B cell (primary cell): ENCODE measurements around the gene PTPN1. TPM values are rescaled to one million over a fixed set of nuclear protein-coding genes. Genes with fewer than 3 reads are reported as not detected.

Experiments
- ATAC-seq: fragments of 200-7000 bp; cut with Tn5 transposase; one replicate; pipeline ENCODE4 v1.10.0; 2021; ENCODE audit warnings: low read depth, mild to moderate bottlenecking, moderate number of reproducible peaks, moderate library complexity
- CTCF ChIA-PET: fragments of 350-600 bp; sonication (Branson Sonifier 250); formaldehyde crosslinking; loops from one replicate; lab custom pipeline; 2021; ENCODE audit warnings: antibody characterized with exemption, inconsistent platforms; lab: Charles Lee
- POLR2A ChIA-PET: fragments of 350-600 bp; sonication (Branson Sonifier 250); formaldehyde crosslinking; loops from one replicate; lab custom pipeline; 2021; ENCODE audit warnings: antibody characterized with exemption; lab: Charles Lee
- DNase-seq: peaks from one replicate; pipeline ENCODE4 v3.0.0; 2013
- H2AFZ ChIP-seq: 2 replicates; pipeline ENCODE4 v1.6.1; 2012; ENCODE audit warnings: mild to moderate bottlenecking, low read depth, low read length; ENCODE audit not compliant: insufficient read depth, poor library complexity, severe bottlenecking
- H3K27ac ChIP-seq, 2 donors: 1 replicate in 1 of 2; 2 replicates in 1 of 2; pipeline ENCODE4 v1.5.1; 2012 to 2013; ENCODE audit warnings: low read length in 2 of 2, mild to moderate bottlenecking in 2 of 2, moderate library complexity in 1 of 2
- H3K27me3 ChIP-seq, 4 experiments: fragments of 200-600 bp in 1 of 4; sonication (generic) in 1 of 4; replicated peaks in 1 of 4; 1 replicate in 2 of 4; 2 replicates in 2 of 4; pipeline versions ENCODE4 v1.6.1 to v1.7.0; 2013 to 2016; ENCODE audit warnings: low read length in 3 of 4, mild to moderate bottlenecking in 2 of 4, mixed read lengths in 1 of 4, moderate library complexity in 1 of 4; ENCODE audit not compliant: insufficient read depth in 4 of 4, control insufficient read depth in 3 of 4; ENCODE audit errors: control extremely low read depth in 1 of 4
- H3K36me3 ChIP-seq, 2 experiments: replicated peaks in 1 of 2; 1 replicate in 1 of 2; 2 replicates in 1 of 2; pipeline versions ENCODE4 v1.6.1 to v1.7.1; 2013; ENCODE audit warnings: low read length in 1 of 2; ENCODE audit not compliant: insufficient read depth in 2 of 2, control insufficient read depth in 1 of 2; ENCODE audit errors: control extremely low read depth in 1 of 2, extremely low read depth in 1 of 2
- H3K4me1 ChIP-seq, 2 donors: fragments of 200-600 bp in 1 of 2; sonication (generic) in 1 of 2; 1 replicate in 1 of 2; 2 replicates in 1 of 2; pipeline versions ENCODE4 v1.5.1 to v1.6.1; 2013 to 2017; ENCODE audit warnings: low read length in 2 of 2; ENCODE audit not compliant: control insufficient read depth in 2 of 2, insufficient read depth in 2 of 2
- H3K4me2 ChIP-seq: replicated peaks from 2 replicates; pipeline ENCODE3; 2012; ENCODE audit warnings: mild to moderate bottlenecking, low read depth, low read length; ENCODE audit not compliant: poor library complexity, severe bottlenecking
- H3K4me3 ChIP-seq, 5 experiments: fragments of 200-600 bp in 1 of 5; sonication (generic) in 1 of 5; 1 replicate in 3 of 5; 2 replicates in 2 of 5; pipeline versions ENCODE4 v1.5.1 to v1.7.0; 2011 to 2016; ENCODE audit warnings: low read length in 4 of 5, mild to moderate bottlenecking in 4 of 5, low read depth in 2 of 5, control low read depth in 1 of 5, moderate library complexity in 1 of 5; ENCODE audit not compliant: insufficient read depth in 1 of 5; ENCODE audit errors: control extremely low read depth in 1 of 5, extremely low read depth in 1 of 5
- H3K79me2 ChIP-seq: fragments of 200-600 bp; sonication (generic); one replicate; pipeline ENCODE4 v1.6.0; 2016; ENCODE audit warnings: low read length; ENCODE audit not compliant: control insufficient read depth, insufficient read depth
- H3K9ac ChIP-seq: fragments of 200-600 bp; sonication (generic); 2 replicates; pipeline ENCODE4 v1.6.1; 2017; ENCODE audit warnings: mild to moderate bottlenecking, low read length, moderate library complexity
- H3K9me3 ChIP-seq, 3 donors: one replicate each; pipeline versions ENCODE4 v1.6.1 to v1.7.1; 2013; ENCODE audit warnings: low read length in 2 of 3; ENCODE audit not compliant: control insufficient read depth in 2 of 3, insufficient read depth in 1 of 3; ENCODE audit errors: control extremely low read depth in 1 of 3
- H4K20me1 ChIP-seq: 2 replicates; pipeline ENCODE4 v1.6.0; 2012; ENCODE audit warnings: mild to moderate bottlenecking, low read length; ENCODE audit not compliant: insufficient read depth, control insufficient read depth, poor library complexity, severe bottlenecking
- H3K27ac Mint-ChIP-seq: one replicate; pipeline ENCODE4 v1.8.0; 2021; ENCODE audit warnings: mixed read lengths
- H3K27me3 Mint-ChIP-seq: one replicate; pipeline ENCODE4 v1.8.0; 2021; ENCODE audit warnings: mixed read lengths
- H3K4me1 Mint-ChIP-seq: one replicate; pipeline ENCODE4 v1.8.0; 2021; ENCODE audit warnings: mixed read lengths
- H3K4me3 Mint-ChIP-seq: one replicate; pipeline ENCODE4 v1.8.0; 2021; ENCODE audit warnings: mixed read lengths
- H3K9me3 Mint-ChIP-seq: one replicate; pipeline ENCODE4 v1.8.0; 2022; ENCODE audit warnings: mixed read lengths; ENCODE audit not compliant: insufficient read depth
- CTCF ChIP-seq: fragments of 200-600 bp; IDR thresholded peaks from one replicate; pipeline ENCODE4 v1.8.0; 2022; ENCODE audit warnings: antibody characterized with exemption, mild to moderate bottlenecking
- EZH2 ChIP-seq: IDR thresholded peaks from 2 replicates; pipeline ENCODE4 v1.6.1; 2012; ENCODE audit warnings: borderline replicate concordance, low read depth, mild to moderate bottlenecking, moderate library complexity, low read length; ENCODE audit not compliant: insufficient read depth, poor library complexity, severe bottlenecking
- WGBS: methylation state at CpG from one replicate; pipeline ENCODE4 v1.1.5; 2013; ENCODE audit warnings: missing lambda C conversion rate; ENCODE audit not compliant: insufficient coverage; 5-methylcytosine and 5-hydroxymethylcytosine counted together
- intact Hi-C: fragments of 100-400 bp; cut with micrococcal nuclease; formaldehyde crosslinking; loops from one replicate; pipeline ENCODE4 v1.10.0; 2022
- polyA plus RNA-seq: library from polyadenylated mRNA; depleted of rRNA; stranded (reverse); fragments of >200 nt; gene quantifications from 2 replicates; pipeline ENCODE4 v1.2.3, GENCODE V29; 2012
- total RNA-seq, 2 donors: library from RNA; stranded (reverse); fragments of 120-200 nt in 1 of 2; gene quantifications; 1 replicate in 1 of 2; 2 replicates in 1 of 2; pipeline versions ENCODE4 v1.2.3 to v1.2.4, GENCODE V29; 2013 to 2022

Gene PTPN1
- total and polyA plus RNA-seq, 2 donors (not counting 1 experiment from before 2014, with no cell fraction given), result 77.4 to 134 TPM

- ATAC-seq (peak; percentile 99), DNase-seq (peak; percentile 84)
- intact Hi-C loops, result loop anchor here (1.0 to 10.0 kb wide), 3 partner anchors 92 to 256 kb away; partner anchors contain the start of gene PARD6B
- no peaks in the 10 kb centered on the region for H3K9me3 ChIP-seq
- peak overlapping the region; percentile 57 for H3K4me2 ChIP-seq
- H2AFZ ChIP-seq, result peak overlapping the region; percentile 29
- peaks cover 2% of the 10 kb centered on the region for H3K79me2 ChIP-seq
- no peak overlapping the region for H3K4me3 ChIP-seq
- no peak overlapping the region for H3K27ac ChIP-seq
- H3K36me3 ChIP-seq, result no peaks in the 10 kb centered on the region
- no peaks in the 10 kb centered on the region for H3K27me3 ChIP-seq
- Mint-ChIP-seq H3K4me3 (peak overlapping the region; percentile 44), H3K4me1 (peaks cover 33% of the 10 kb centered on the region), H3K27ac (peak overlapping the region; percentile 67), H3K9me3 (no peaks in the 10 kb centered on the region), H3K27me3 (no peaks in the 10 kb centered on the region)
- POLR2A ChIA-PET, result interaction anchor here (0.6 to 0.8 kb wide), 3 partner anchors 9 to 74 kb away, joined by 3 to 4 read pairs (median 3); no protein-coding TSS in a partner anchor
- no peak for TF ChIP-seq EZH2
- TF ChIP-seq CTCF, result peak; percentile 73
- no peak overlapping the region for H3K9ac ChIP-seq
- H3K4me1 ChIP-seq, result peaks cover 20 to 32% of the 10 kb centered on the region in 2 donors
- no peaks in the 10 kb centered on the region for H4K20me1 ChIP-seq
- CTCF ChIA-PET, result interaction anchor here (0.5 to 5.2 kb wide), 29 partner anchors 9 to 294 kb away, joined by 3 to 54 read pairs (median 5); partner anchors contain the start of gene PTPN1
- WGBS, result 34% methylated on average over 18 of the region's 22 CpGs
These were observed 31.8 kb upstream of the PTPN1 start for GRCh38 chr20:50478162-50478990.

GRCh38 chr20:50481741-50482140 lies 28.4 kb upstream of the PTPN1 start:
- TF ChIP-seq EZH2, result no peak
- TF ChIP-seq CTCF, result no peak
- CTCF ChIA-PET, result interaction anchor here (0.6 to 5.2 kb wide), 7 partner anchors 18 to 481 kb away, joined by 3 to 54 read pairs (median 13); partner anchors contain the start of gene PTPN1
- Histone ChIP-seq H3K9me3 (peaks cover 0 to 6% (median 0%) of the 10 kb centered on the region in 3 donors), H3K36me3 (no peaks in the 10 kb centered on the region), H4K20me1 (no peaks in the 10 kb centered on the region), H3K4me2 (no peak overlapping the region), H3K27me3 (no peaks in the 10 kb centered on the region), H3K4me1 (peaks cover 25 to 40% of the 10 kb centered on the region in 2 donors), H3K79me2 (peaks cover 7% of the 10 kb centered on the region), H3K4me3 (no peak overlapping the region), H3K27ac (no peak overlapping the region), H2AFZ (no peak overlapping the region), H3K9ac (no peak overlapping the region)
- intact Hi-C loops, result no loop called here
- POLR2A ChIA-PET, result no interaction called here
- DNase-seq, result no peak
- Mint-ChIP-seq H3K27ac (no peak overlapping the region), H3K9me3 (no peaks in the 10 kb centered on the region), H3K4me1 (peaks cover 38% of the 10 kb centered on the region), H3K4me3 (no peak overlapping the region), H3K27me3 (no peaks in the 10 kb centered on the region)
- 100% methylated on average over 1 of the region's 3 CpGs for WGBS
- ATAC-seq, result no peak
